ENCODE data around the gene SUGP1. TPM values are rescaled to one million over a fixed set of nuclear protein-coding genes. Genes with fewer than 3 reads are reported as not detected.
"Not testable (repeated sequence)": the region's sequence is repeated elsewhere in the genome, so short reads cannot be mapped to it uniquely, and the experiment has no call there.

SUGP1 gene
- total RNA-seq, 1 experiment from 2014 or later = 51.2 TPM

- H3K27ac Mint-ChIP-seq (ENCODE audit: unreplicated experiment) = no peak overlapping the region
These were observed 63.2 kb downstream of the SUGP1 start for GRCh38 chr19:19257137-19257536.

GRCh38 chr19:19256072-19256969, 64.0 kb downstream of the SUGP1 start:
- ChIA-PET CTCF (interaction anchor here (0.6 kb wide), 1 partner anchor 90 kb away, joined by 3 read pairs; no protein-coding TSS in a partner anchor), POLR2A (no interaction called here)
- no peaks in the 10 kb centered on the region for H3K27me3 ChIP-seq (replicated peaks; ENCODE audit: control insufficient read depth, insufficient read depth, low read length)

More at GRCh38 chr19:19257137-19257536, 63.2 kb downstream of the SUGP1 start:
- Mint-ChIP-seq H3K9me3 (ENCODE audit: unreplicated experiment) (no peaks in the 10 kb centered on the region), H3K27me3 (ENCODE audit: insufficient read depth, unreplicated experiment) (peaks cover 10% of the 10 kb centered on the region), H3K4me3 (ENCODE audit: unreplicated experiment) (no peak overlapping the region), H3K36me3 (ENCODE audit: insufficient read depth, unreplicated experiment) (peaks cover 9% of the 10 kb centered on the region), H3K4me1 (ENCODE audit: low read depth, unreplicated experiment) (peaks cover 2% of the 10 kb centered on the region)
- DNase-seq = peak in 1 of 2 experiments; percentile 56
- Histone ChIP-seq H3K9me3 (no peaks in the 10 kb centered on the region; the same call in 1 of the 2 replicates), H3K4me1 (no peaks in the 10 kb centered on the region), H3K4me3 (ENCODE audit: low read depth, low read length) (no peak overlapping the region), H3K36me3 (ENCODE audit: control insufficient read depth, insufficient read depth, low read length) (no peaks in the 10 kb centered on the region), H3K27me3 (replicated peaks; ENCODE audit: control insufficient read depth, insufficient read depth, low read length) (no peaks in the 10 kb centered on the region)
- BruUV-seq (replicated peaks) = no TSS peak
- ChIA-PET POLR2A (no interaction called here), CTCF (no interaction called here)
- intact Hi-C loops (cut with micrococcal nuclease; ENCODE audit: unreplicated experiment) = no loop called here
- TF ChIP-seq, protein P1, sequence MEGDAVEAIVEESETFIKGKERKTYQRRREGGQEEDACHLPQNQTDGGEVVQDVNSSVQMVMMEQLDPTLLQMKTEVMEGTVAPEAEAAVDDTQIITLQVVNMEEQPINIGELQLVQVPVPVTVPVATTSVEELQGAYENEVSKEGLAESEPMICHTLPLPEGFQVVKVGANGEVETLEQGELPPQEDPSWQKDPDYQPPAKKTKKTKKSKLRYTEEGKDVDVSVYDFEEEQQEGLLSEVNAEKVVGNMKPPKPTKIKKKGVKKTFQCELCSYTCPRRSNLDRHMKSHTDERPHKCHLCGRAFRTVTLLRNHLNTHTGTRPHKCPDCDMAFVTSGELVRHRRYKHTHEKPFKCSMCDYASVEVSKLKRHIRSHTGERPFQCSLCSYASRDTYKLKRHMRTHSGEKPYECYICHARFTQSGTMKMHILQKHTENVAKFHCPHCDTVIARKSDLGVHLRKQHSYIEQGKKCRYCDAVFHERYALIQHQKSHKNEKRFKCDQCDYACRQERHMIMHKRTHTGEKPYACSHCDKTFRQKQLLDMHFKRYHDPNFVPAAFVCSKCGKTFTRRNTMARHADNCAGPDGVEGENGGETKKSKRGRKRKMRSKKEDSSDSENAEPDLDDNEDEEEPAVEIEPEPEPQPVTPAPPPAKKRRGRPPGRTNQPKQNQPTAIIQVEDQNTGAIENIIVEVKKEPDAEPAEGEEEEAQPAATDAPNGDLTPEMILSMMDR (IDR thresholded peaks at IDR 0.05; ENCODE audit: insufficient read depth in 1 of 2, low read depth in 1 of 2, low read length in 1 of 2, severe bottlenecking in 1 of 2, unreplicated experiment in 1 of 2) = no peak

DNA sequence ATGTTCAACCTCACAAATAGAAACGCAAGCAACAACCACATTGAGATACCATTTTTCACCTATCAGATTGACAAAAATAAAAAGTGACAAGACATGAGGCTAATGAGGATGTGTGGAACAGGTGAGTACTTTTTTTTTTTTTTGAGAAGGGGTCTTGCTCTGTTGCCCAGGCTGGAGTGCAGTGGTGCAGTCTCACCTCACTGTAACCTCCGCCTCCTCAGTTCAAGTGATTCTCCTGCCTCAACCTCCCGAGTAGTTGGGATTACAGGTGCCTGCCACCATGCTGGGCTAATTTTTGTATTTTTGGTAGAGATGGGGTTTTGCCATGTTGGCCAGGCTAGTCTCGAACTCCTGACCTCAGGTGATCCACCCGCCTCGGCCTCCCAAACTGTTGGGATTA, 66.9 kb downstream of the SUGP1 start:
- H3K4me3 ChIP-seq (ENCODE audit: low read depth, low read length); H3K27me3 ChIP-seq (replicated peaks; ENCODE audit: control insufficient read depth, insufficient read depth, low read length); intact Hi-C loops (cut with micrococcal nuclease; ENCODE audit: unreplicated experiment); H3K4me1 Mint-ChIP-seq (ENCODE audit: low read depth, unreplicated experiment); H3K9me3 ChIP-seq; DNase-seq; POLR2A ChIA-PET; H3K27ac Mint-ChIP-seq (ENCODE audit: unreplicated experiment); H3K36me3 Mint-ChIP-seq (ENCODE audit: insufficient read depth, unreplicated experiment); CTCF ChIA-PET; H3K4me3 Mint-ChIP-seq (ENCODE audit: unreplicated experiment); H3K4me1 ChIP-seq; H3K9me3 Mint-ChIP-seq (ENCODE audit: unreplicated experiment); BruUV-seq (replicated peaks); H3K36me3 ChIP-seq (ENCODE audit: control insufficient read depth, insufficient read depth, low read length): not testable (repeated sequence)
- H3K27me3 Mint-ChIP-seq (ENCODE audit: insufficient read depth, unreplicated experiment) = peaks cover 16% of the 10 kb centered on the region

More at GRCh38 chr19:19256072-19256969, 64.0 kb downstream of the SUGP1 start:
- H3K4me1 Mint-ChIP-seq (ENCODE audit: low read depth, unreplicated experiment) = no peaks in the 10 kb centered on the region
- no TSS peak for BruUV-seq (replicated peaks)
- intact Hi-C loops (cut with micrococcal nuclease; ENCODE audit: unreplicated experiment) = no loop called here
- no peaks in the 10 kb centered on the region; the same call in 1 of the 2 replicates for H3K9me3 ChIP-seq
- H3K4me3 ChIP-seq (ENCODE audit: low read depth, low read length) = no peak overlapping the region
- DNase-seq = no peak
- peaks cover 9% of the 10 kb centered on the region for H3K36me3 Mint-ChIP-seq (ENCODE audit: insufficient read depth, unreplicated experiment)
- no peaks in the 10 kb centered on the region for H3K9me3 Mint-ChIP-seq (ENCODE audit: unreplicated experiment)
- no peaks in the 10 kb centered on the region for H3K36me3 ChIP-seq (ENCODE audit: control insufficient read depth, insufficient read depth, low read length)
- no peak overlapping the region for H3K4me3 Mint-ChIP-seq (ENCODE audit: unreplicated experiment)
- peaks cover 10% of the 10 kb centered on the region for H3K27me3 Mint-ChIP-seq (ENCODE audit: insufficient read depth, unreplicated experiment)
- TF ChIP-seq, protein P1 (IDR thresholded peaks at IDR 0.05; ENCODE audit: insufficient read depth in 1 of 2, low read depth in 1 of 2, low read length in 1 of 2, severe bottlenecking in 1 of 2, unreplicated experiment in 1 of 2) = no peak
- H3K27ac Mint-ChIP-seq (ENCODE audit: unreplicated experiment) = no peak overlapping the region
- H3K4me1 ChIP-seq = no peaks in the 10 kb centered on the region

All from Caco-2 (cell line).